Measurements from ENCODE around the gene UTRN.

UTRN gene

GRCh38 chr6:144283646-144284477 is 1.3 kb upstream of the UTRN start:
- Histone ChIP-seq H3K27ac (ENCODE audit: insufficient read depth in 1 of 2, low read depth in 1 of 2, low read length in 2 of 2, poor library complexity in 1 of 2, severe bottlenecking in 2 of 2) (peak overlapping the region in 1 of 2 experiments; percentile 69), H3K36me3 (ENCODE audit: control insufficient read depth in 4 of 4, insufficient read depth in 4 of 4, low read length in 3 of 4) (no peaks in the 10 kb centered on the region), H3K9me3 (ENCODE audit: control extremely low read depth in 1 of 5, control insufficient read depth in 4 of 5, insufficient read depth in 2 of 5, low read depth in 1 of 5, low read length in 4 of 5) (no peaks in the 10 kb centered on the region), H3K27me3 (replicated peaks in 2 of 5; ENCODE audit: control insufficient read depth in 4 of 5, insufficient read depth in 5 of 5, low read length in 4 of 5) (no peaks in the 10 kb centered on the region), H3K4me1 (ENCODE audit: control extremely low read depth in 1 of 4, control insufficient read depth in 4 of 4, insufficient read depth in 4 of 4, low read length in 3 of 4) (peaks cover 0 to 24% (median 12%) of the 10 kb centered on the region in 4 experiments), H3K4me3 (ENCODE audit: control insufficient read depth in 1 of 7, extremely low read depth in 1 of 7, insufficient read depth in 4 of 7, low read depth in 2 of 7, low read length in 6 of 7) (peak overlapping the region in 6 of 7 experiments; percentile 88 to 99 (median 96))
- DNase-seq, result peak; percentile 64 to 78 (median 72)
- ChIA-PET POLR2A (interaction anchor here (0.6 to 0.7 kb wide), 2 partner anchors 115 to 184 kb away, joined by 3 read pairs; no protein-coding TSS in a partner anchor), CTCF (interaction anchor here (0.6 to 0.8 kb wide), 4 partner anchors 65 to 155 kb away, joined by 3 read pairs; no protein-coding TSS in a partner anchor)
- 17% methylated on average over 7 of the region's 13 CpGs for WGBS (ENCODE audit: insufficient coverage)

GRCh38 chr6:144284478-144284782 is 705 bp upstream of the UTRN start:
- CTCF ChIA-PET, result interaction anchor here (0.6 kb wide), 1 partner anchor 144 kb away, joined by 3 read pairs; no protein-coding TSS in a partner anchor
- WGBS (ENCODE audit: insufficient coverage), result 0% methylated on average over 2 of the region's 7 CpGs
- peak overlapping the region in 1 of 2 experiments; percentile 69 for H3K27ac ChIP-seq (ENCODE audit: insufficient read depth in 1 of 2, low read depth in 1 of 2, low read length in 2 of 2, poor library complexity in 1 of 2, severe bottlenecking in 2 of 2)
- H3K9me3 ChIP-seq (ENCODE audit: control extremely low read depth in 1 of 5, control insufficient read depth in 4 of 5, insufficient read depth in 2 of 5, low read depth in 1 of 5, low read length in 4 of 5), result no peaks in the 10 kb centered on the region
- H3K27me3 ChIP-seq (replicated peaks in 2 of 5; ENCODE audit: control insufficient read depth in 4 of 5, insufficient read depth in 5 of 5, low read length in 4 of 5), result no peaks in the 10 kb centered on the region
- H3K4me3 ChIP-seq (ENCODE audit: control insufficient read depth in 1 of 7, extremely low read depth in 1 of 7, insufficient read depth in 4 of 7, low read depth in 2 of 7, low read length in 6 of 7), result peak overlapping the region; percentile 88 to 99 (median 95)
- H3K36me3 ChIP-seq (ENCODE audit: control insufficient read depth in 4 of 4, insufficient read depth in 4 of 4, low read length in 3 of 4), result no peaks in the 10 kb centered on the region
- no peak for DNase-seq
- POLR2A ChIA-PET, result interaction anchor here (0.6 kb wide), 1 partner anchor 185 kb away, joined by 3 read pairs; no protein-coding TSS in a partner anchor
- peaks cover 0 to 24% (median 12%) of the 10 kb centered on the region in 4 experiments for H3K4me1 ChIP-seq (ENCODE audit: control extremely low read depth in 1 of 4, control insufficient read depth in 4 of 4, insufficient read depth in 4 of 4, low read length in 3 of 4)

GRCh38 chr6:144285548-144285797 is 338 bp downstream of the UTRN start:
- POLR2A ChIA-PET, result no interaction called here
- CTCF ChIA-PET, result interaction anchor here (1.0 to 2.0 kb wide), 5 partner anchors 17 to 70 kb away, joined by 3 to 7 read pairs (median 6); no protein-coding TSS in a partner anchor
- Histone ChIP-seq H3K36me3 (ENCODE audit: control insufficient read depth in 4 of 4, insufficient read depth in 4 of 4, low read length in 3 of 4) (no peaks in the 10 kb centered on the region), H3K9me3 (ENCODE audit: control extremely low read depth in 1 of 5, control insufficient read depth in 4 of 5, insufficient read depth in 2 of 5, low read depth in 1 of 5, low read length in 4 of 5) (no peaks in the 10 kb centered on the region), H3K27me3 (replicated peaks in 2 of 5; ENCODE audit: control insufficient read depth in 4 of 5, insufficient read depth in 5 of 5, low read length in 4 of 5) (no peaks in the 10 kb centered on the region), H3K4me1 (ENCODE audit: control extremely low read depth in 1 of 4, control insufficient read depth in 4 of 4, insufficient read depth in 4 of 4, low read length in 3 of 4) (peaks cover 0 to 24% (median 12%) of the 10 kb centered on the region in 4 experiments), H3K27ac (ENCODE audit: insufficient read depth in 1 of 2, low read depth in 1 of 2, low read length in 2 of 2, poor library complexity in 1 of 2, severe bottlenecking in 2 of 2) (peak overlapping the region; percentile 25 to 69), H3K4me3 (ENCODE audit: control insufficient read depth in 1 of 7, extremely low read depth in 1 of 7, insufficient read depth in 4 of 7, low read depth in 2 of 7, low read length in 6 of 7) (peak overlapping the region; percentile 88 to 99 (median 95))
- no peak for DNase-seq
- WGBS (ENCODE audit: insufficient coverage), result 0% methylated on average over 15 of the region's 15 CpGs

- Histone ChIP-seq H3K27ac (ENCODE audit: insufficient read depth in 1 of 2, low read depth in 1 of 2, low read length in 2 of 2, poor library complexity in 1 of 2, severe bottlenecking in 2 of 2) (peak overlapping the region; percentile 25 to 69), H3K4me3 (ENCODE audit: control insufficient read depth in 1 of 7, extremely low read depth in 1 of 7, insufficient read depth in 4 of 7, low read depth in 2 of 7, low read length in 6 of 7) (peak overlapping the region; percentile 88 to 99 (median 95)), H3K27me3 (replicated peaks in 2 of 5; ENCODE audit: control insufficient read depth in 4 of 5, insufficient read depth in 5 of 5, low read length in 4 of 5) (no peaks in the 10 kb centered on the region), H3K4me1 (ENCODE audit: control extremely low read depth in 1 of 4, control insufficient read depth in 4 of 4, insufficient read depth in 4 of 4, low read length in 3 of 4) (peaks cover 0 to 24% (median 12%) of the 10 kb centered on the region in 4 experiments), H3K9me3 (ENCODE audit: control extremely low read depth in 1 of 5, control insufficient read depth in 4 of 5, insufficient read depth in 2 of 5, low read depth in 1 of 5, low read length in 4 of 5) (no peaks in the 10 kb centered on the region), H3K36me3 (ENCODE audit: control insufficient read depth in 4 of 4, insufficient read depth in 4 of 4, low read length in 3 of 4) (no peaks in the 10 kb centered on the region)
- WGBS (ENCODE audit: insufficient coverage), result under 1% methylated on average over 46 of the region's 51 CpGs
- ChIA-PET POLR2A (interaction anchor here (0.6 kb wide), 1 partner anchor 13 kb away, joined by 4 read pairs; no protein-coding TSS in a partner anchor), CTCF (interaction anchor here (1.0 to 2.0 kb wide), 7 partner anchors 10 to 71 kb away, joined by 3 to 7 read pairs (median 6); no protein-coding TSS in a partner anchor)
- DNase-seq, result peak; percentile 44 to 74 (median 55)
Observed at GRCh38 chr6:144285798-144286502, 815 bp downstream of the UTRN start.

GRCh38 chr6:144286503-144287393 is 1.6 kb downstream of the UTRN start:
- CTCF ChIA-PET, result interaction anchor here (1.0 to 2.0 kb wide), 6 partner anchors 10 to 71 kb away, joined by 3 to 7 read pairs (median 6); no protein-coding TSS in a partner anchor
- POLR2A ChIA-PET, result interaction anchor here (0.6 to 0.7 kb wide), 2 partner anchors 12 to 175 kb away, joined by 3 to 4 read pairs; no protein-coding TSS in a partner anchor

GRCh38 chr6:144289006-144289405 is 3.9 kb downstream of the UTRN start:
- H3K4me1 ChIP-seq (ENCODE audit: control extremely low read depth in 1 of 4, control insufficient read depth in 4 of 4, insufficient read depth in 4 of 4, low read length in 3 of 4), result peaks cover 0 to 21% (median 8%) of the 10 kb centered on the region in 4 experiments
- no peaks in the 10 kb centered on the region for H3K27me3 ChIP-seq (replicated peaks in 2 of 5; ENCODE audit: control insufficient read depth in 4 of 5, insufficient read depth in 5 of 5, low read length in 4 of 5)
- WGBS (ENCODE audit: insufficient coverage), result 100% methylated on average over 1 of the region's 1 CpG
- POLR2A ChIA-PET, result no interaction called here
- no peak for DNase-seq
- H3K9me3 ChIP-seq (ENCODE audit: control extremely low read depth in 1 of 5, control insufficient read depth in 4 of 5, insufficient read depth in 2 of 5, low read depth in 1 of 5, low read length in 4 of 5), result no peaks in the 10 kb centered on the region
- no peak overlapping the region for H3K27ac ChIP-seq (ENCODE audit: insufficient read depth in 1 of 2, low read depth in 1 of 2, low read length in 2 of 2, poor library complexity in 1 of 2, severe bottlenecking in 2 of 2)
- H3K36me3 ChIP-seq (ENCODE audit: control insufficient read depth in 4 of 4, insufficient read depth in 4 of 4, low read length in 3 of 4), result peaks cover 0 to 6% (median 3%) of the 10 kb centered on the region in 4 experiments
- CTCF ChIA-PET, result interaction anchor here (1.9 kb wide), 1 partner anchor 17 kb away, joined by 5 read pairs; no protein-coding TSS in a partner anchor
- H3K4me3 ChIP-seq (ENCODE audit: control insufficient read depth in 1 of 7, extremely low read depth in 1 of 7, insufficient read depth in 4 of 7, low read depth in 2 of 7, low read length in 6 of 7), result no peak overlapping the region

More at GRCh38 chr6:144286503-144287393, 1.6 kb downstream of the UTRN start:
- Histone ChIP-seq H3K9me3 (ENCODE audit: control extremely low read depth in 1 of 5, control insufficient read depth in 4 of 5, insufficient read depth in 2 of 5, low read depth in 1 of 5, low read length in 4 of 5) (no peaks in the 10 kb centered on the region), H3K27me3 (replicated peaks in 2 of 5; ENCODE audit: control insufficient read depth in 4 of 5, insufficient read depth in 5 of 5, low read length in 4 of 5) (no peaks in the 10 kb centered on the region), H3K27ac (ENCODE audit: insufficient read depth in 1 of 2, low read depth in 1 of 2, low read length in 2 of 2, poor library complexity in 1 of 2, severe bottlenecking in 2 of 2) (peak overlapping the region in 1 of 2 experiments; percentile 69), H3K4me3 (ENCODE audit: control insufficient read depth in 1 of 7, extremely low read depth in 1 of 7, insufficient read depth in 4 of 7, low read depth in 2 of 7, low read length in 6 of 7) (peak overlapping the region; percentile 88 to 99 (median 95)), H3K4me1 (ENCODE audit: control extremely low read depth in 1 of 4, control insufficient read depth in 4 of 4, insufficient read depth in 4 of 4, low read length in 3 of 4) (peaks cover 0 to 24% (median 12%) of the 10 kb centered on the region in 4 experiments), H3K36me3 (ENCODE audit: control insufficient read depth in 4 of 4, insufficient read depth in 4 of 4, low read length in 3 of 4) (peaks cover 0 to 2% (median under 1%) of the 10 kb centered on the region in 4 experiments)
- 0% methylated on average over 27 of the region's 53 CpGs for WGBS (ENCODE audit: insufficient coverage)
- DNase-seq, result peak in 2 of 3 donors; percentile 61 to 78

All from common myeloid progenitor, CD34-positive (primary cell).